Sigmoid colon (tissue), 7 donors: ENCODE results near the gene MPPED1. TPM values are rescaled to one million over a fixed set of nuclear protein-coding genes. Genes with fewer than 3 reads are reported as not detected.

Experiments used
- DNase-seq: peaks from one replicate; pipeline ENCODE4 v3.0.0-alpha.2; 2019
- H3K27ac ChIP-seq, 4 donors: fragments of 200-600 bp; sonication (generic); one replicate each; pipeline ENCODE4 v1.5.1; 2016 to 2019; ENCODE audit warnings: mild to moderate bottlenecking in 1 of 4
- H3K27me3 ChIP-seq, 3 donors: fragments of 200-600 bp; sonication (generic); one replicate each; pipeline ENCODE4 v1.5.1; 2019; ENCODE audit warnings: mild to moderate bottlenecking in 1 of 3
- H3K36me3 ChIP-seq, 4 donors: fragments of 200-600 bp; sonication (generic); one replicate each; pipeline ENCODE4 v1.5.1; 2016 to 2019
- H3K4me1 ChIP-seq, 4 donors: fragments of 200-600 bp; sonication (generic); one replicate each; pipeline ENCODE4 v1.5.1; 2017 to 2019
- H3K4me3 ChIP-seq, 4 donors: fragments of 200-600 bp; sonication (generic); one replicate each; pipeline ENCODE4 v1.5.1; 2017 to 2019; ENCODE audit warnings: mild to moderate bottlenecking in 2 of 4, moderate library complexity in 1 of 4
- H3K9me3 ChIP-seq, 4 donors: fragments of 200-600 bp in 3 of 4; sonication (generic) in 3 of 4; one replicate each; pipeline versions ENCODE4 v1.5.1 to v1.6.1; 2013 to 2019
- EP300 ChIP-seq, 4 donors: sonication (generic); formaldehyde crosslinking; IDR thresholded peaks; one replicate each; pipeline ENCODE4 v1.6.1; 2017; ENCODE audit warnings: antibody characterized with exemption in 4 of 4
- POLR2A ChIP-seq, 2 donors: fragments of 450-650 bp; IDR thresholded peaks; one replicate each; pipeline ENCODE4 v1.6.1; 2016; ENCODE audit warnings: antibody characterized with exemption in 2 of 2, mild to moderate bottlenecking in 2 of 2, moderate library complexity in 2 of 2
- POLR2AphosphoS5 ChIP-seq, 4 donors: sonication (generic); formaldehyde crosslinking; IDR thresholded peaks; one replicate each; pipeline ENCODE4 v1.6.1; 2017; ENCODE audit warnings: antibody characterized with exemption in 4 of 4
- WGBS, 2 donors: extraction: QIAGEN DNeasy Blood & Tissue Kit; methylation state at CpG; one replicate each; pipeline ENCODE4 v1.1.7; 2013; 5-methylcytosine and 5-hydroxymethylcytosine counted together
- intact Hi-C: fragments of 100-400 bp; cut with DNase I; formaldehyde crosslinking; loops from one replicate; pipeline ENCODE4 v1.15.1; 2023
- polyA plus RNA-seq, 3 donors: library from polyadenylated mRNA; stranded (reverse); fragments of 200-250 nt; gene quantifications; one replicate each; pipeline ENCODE4 v1.2.3, GENCODE V29; 2013
- total RNA-seq, 4 donors: library from RNA; depleted of rRNA; stranded (reverse); fragments of >200 nt; gene quantifications; one replicate each; pipeline ENCODE4 v1.1.0, GENCODE V29; 2016
- TF ChIP-seq, protein P1 (sequence below), 4 experiments: fragments of 450-650 bp in 3 of 4; fragments of 200-600 bp in 1 of 4; IDR thresholded peaks; one replicate each; pipeline ENCODE4 v1.5.1; 2016 to 2019; ENCODE audit warnings: antibody characterized with exemption in 4 of 4, mild to moderate bottlenecking in 3 of 4, moderate library complexity in 2 of 4
- donor health status: healthy with polysubstance abuse.
- donor health status: Bipolar disorder and iron deficiency.
- donor health status: healthy.

Gene MPPED1
- total and polyA plus RNA-seq, 7 donors, result not detected

DNA sequence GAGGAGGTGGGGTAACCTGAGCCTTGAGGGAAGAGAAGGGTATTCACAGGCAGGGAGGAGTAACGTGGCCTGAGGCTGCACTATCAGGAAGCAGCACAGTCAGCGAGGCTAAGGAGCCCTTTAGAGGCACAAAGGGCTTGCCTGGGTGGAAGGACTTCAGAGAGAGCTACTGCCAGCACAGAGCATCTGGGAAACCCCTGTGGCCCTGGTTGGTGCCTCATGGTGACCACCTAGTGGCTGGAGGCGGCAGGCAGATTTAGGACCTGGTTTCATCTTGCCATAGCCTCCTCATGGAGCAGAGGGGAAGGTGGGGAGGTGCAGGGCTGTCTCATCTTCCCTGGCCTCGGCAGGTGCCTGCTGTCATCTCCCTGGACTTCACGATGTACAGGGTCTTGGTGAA lies 64.5 kb downstream of the MPPED1 start:
- Histone ChIP-seq H3K27me3 (peaks cover 0 to 32% (median 0%) of the 10 kb centered on the region in 3 donors), H3K4me1 (no peaks in the 10 kb centered on the region), H3K4me3 (no peak overlapping the region), H3K36me3 (no peaks in the 10 kb centered on the region), H3K9me3 (no peaks in the 10 kb centered on the region), H3K27ac (no peak overlapping the region)
- intact Hi-C loops, result no loop called here
- TF ChIP-seq POLR2AphosphoS5 (IDR thresholded peaks at IDR 0.05) (no peak), EP300 (IDR thresholded peaks at IDR 0.05) (no peak), POLR2A (IDR thresholded peaks at IDR 0.05) (no peak)
- TF ChIP-seq, protein P1, sequence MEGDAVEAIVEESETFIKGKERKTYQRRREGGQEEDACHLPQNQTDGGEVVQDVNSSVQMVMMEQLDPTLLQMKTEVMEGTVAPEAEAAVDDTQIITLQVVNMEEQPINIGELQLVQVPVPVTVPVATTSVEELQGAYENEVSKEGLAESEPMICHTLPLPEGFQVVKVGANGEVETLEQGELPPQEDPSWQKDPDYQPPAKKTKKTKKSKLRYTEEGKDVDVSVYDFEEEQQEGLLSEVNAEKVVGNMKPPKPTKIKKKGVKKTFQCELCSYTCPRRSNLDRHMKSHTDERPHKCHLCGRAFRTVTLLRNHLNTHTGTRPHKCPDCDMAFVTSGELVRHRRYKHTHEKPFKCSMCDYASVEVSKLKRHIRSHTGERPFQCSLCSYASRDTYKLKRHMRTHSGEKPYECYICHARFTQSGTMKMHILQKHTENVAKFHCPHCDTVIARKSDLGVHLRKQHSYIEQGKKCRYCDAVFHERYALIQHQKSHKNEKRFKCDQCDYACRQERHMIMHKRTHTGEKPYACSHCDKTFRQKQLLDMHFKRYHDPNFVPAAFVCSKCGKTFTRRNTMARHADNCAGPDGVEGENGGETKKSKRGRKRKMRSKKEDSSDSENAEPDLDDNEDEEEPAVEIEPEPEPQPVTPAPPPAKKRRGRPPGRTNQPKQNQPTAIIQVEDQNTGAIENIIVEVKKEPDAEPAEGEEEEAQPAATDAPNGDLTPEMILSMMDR (IDR thresholded peaks at IDR 0.05), result no peak
- no peak for DNase-seq
- 41 to 53% methylated on average over 5 of the region's 5 CpGs for WGBS, 2 donors

DNA sequence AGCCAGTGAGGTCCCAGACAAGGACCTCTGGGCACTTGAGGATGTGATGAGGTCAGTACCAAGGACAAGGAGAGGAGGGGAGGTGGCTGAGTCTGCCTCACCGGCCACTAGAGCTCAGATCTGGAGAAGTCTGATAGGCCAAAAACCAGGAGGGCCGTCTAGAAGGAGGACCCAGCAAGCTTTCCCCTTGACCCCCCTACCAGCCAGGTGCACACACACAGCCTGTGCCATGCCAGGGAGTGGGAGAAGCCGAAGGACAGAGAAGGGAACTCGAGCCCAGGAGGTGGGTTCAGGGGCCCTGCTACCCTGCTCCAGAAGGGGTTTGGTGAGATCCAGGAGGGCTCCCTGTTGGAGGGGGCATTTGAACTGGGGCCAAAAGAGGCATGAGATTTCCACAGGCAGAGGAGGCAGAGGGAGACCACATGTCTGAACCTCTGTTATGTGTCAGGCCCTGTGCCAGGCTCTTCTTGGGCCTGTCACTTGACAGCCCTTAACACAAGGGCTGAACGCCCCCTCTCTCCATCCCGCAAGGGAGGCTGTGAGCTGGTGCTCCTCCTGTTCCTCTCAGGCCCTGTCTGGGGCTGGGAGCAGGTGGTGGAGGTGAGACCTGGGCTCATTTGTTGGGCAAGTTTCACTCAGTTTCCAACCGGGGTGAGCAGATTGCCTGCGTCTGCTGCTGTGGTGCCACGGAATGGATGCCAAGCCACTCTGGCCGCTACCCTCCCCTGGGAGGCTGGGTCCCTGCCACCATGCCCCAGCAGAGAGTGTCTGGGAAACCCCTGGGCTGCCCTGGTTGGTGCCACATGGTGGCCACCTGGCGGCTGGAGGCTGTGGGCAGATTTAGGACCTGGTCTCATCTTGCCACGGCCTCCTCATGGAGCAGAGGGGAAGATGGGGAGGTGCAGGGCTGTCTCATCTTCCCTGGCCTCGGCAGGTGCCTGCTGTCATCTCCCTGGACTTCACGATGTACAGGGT lies 65.2 kb downstream of the MPPED1 start:
- Histone ChIP-seq H3K4me3 (no peak overlapping the region), H3K4me1 (no peaks in the 10 kb centered on the region), H3K27me3 (peaks cover 0 to 25% (median 0%) of the 10 kb centered on the region in 3 donors), H3K36me3 (no peaks in the 10 kb centered on the region), H3K27ac (no peak overlapping the region), H3K9me3 (no peaks in the 10 kb centered on the region)
- intact Hi-C loops, result no loop called here
- TF ChIP-seq, protein P1 (IDR thresholded peaks at IDR 0.05), result no peak
- TF ChIP-seq EP300 (IDR thresholded peaks at IDR 0.05), result no peak
- DNase-seq, result no peak
- WGBS, 2 donors, result 72 to 82% methylated on average over 14 of the region's 14 CpGs

GRCh38 chr22:43477966-43478365 lies 66.2 kb downstream of the MPPED1 start:
- Histone ChIP-seq H3K4me3 (no peak overlapping the region), H3K27me3 (peaks cover 0 to 20% (median 0%) of the 10 kb centered on the region in 3 donors), H3K36me3 (no peaks in the 10 kb centered on the region), H3K9me3 (no peaks in the 10 kb centered on the region), H3K4me1 (no peaks in the 10 kb centered on the region), H3K27ac (no peak overlapping the region)
- no peak for DNase-seq
- WGBS, 2 donors, result 90 to 94% methylated on average over 7 of the region's 7 CpGs
- TF ChIP-seq POLR2A (IDR thresholded peaks at IDR 0.05) (no peak), POLR2AphosphoS5 (IDR thresholded peaks at IDR 0.05) (no peak), EP300 (IDR thresholded peaks at IDR 0.05) (no peak)
- TF ChIP-seq, protein P1 (IDR thresholded peaks at IDR 0.05), result no peak
- intact Hi-C loops, result no loop called here

GRCh38 chr22:43478621-43479300 lies 66.9 kb downstream of the MPPED1 start:
- no peak overlapping the region for H3K4me3 ChIP-seq
- no peak for TF ChIP-seq POLR2A (IDR thresholded peaks at IDR 0.05)
- no peak for TF ChIP-seq POLR2AphosphoS5 (IDR thresholded peaks at IDR 0.05)
- TF ChIP-seq EP300 (IDR thresholded peaks at IDR 0.05), result no peak
- TF ChIP-seq, protein P1 (IDR thresholded peaks at IDR 0.05), result no peak
- whole genome bisulfite sequencing, 2 donors, result 89 to 92% methylated on average over 21 of the region's 21 CpGs
- no peaks in the 10 kb centered on the region for H3K36me3 ChIP-seq
- H3K27me3 ChIP-seq, result peaks cover 0 to 14% (median 3%) of the 10 kb centered on the region in 3 donors
- H3K9me3 ChIP-seq, result no peaks in the 10 kb centered on the region
- no peak overlapping the region for H3K27ac ChIP-seq
- intact Hi-C loops, result no loop called here
- no peak for DNase-seq
- H3K4me1 ChIP-seq, result no peaks in the 10 kb centered on the region
